K562 (cell line): Measurements from ENCODE around the gene ACTN1. TPM values are rescaled to one million over a fixed set of nuclear protein-coding genes. Genes with fewer than 3 reads are reported as not detected.
A peak's percentile ranks its signal among the peaks of the same experiment; 100 is the strongest.

Experiments
- AFF1 ChIP-seq, 2 experiments: fragments of 450-650 bp; IDR thresholded peaks; 2 replicates each; pipeline ENCODE4 v1.6.1; 2018; ENCODE audit warnings: mild to moderate bottlenecking in 2 of 2, low read depth in 1 of 2; ENCODE audit not compliant: partially characterized antibody in 2 of 2
- BHLHE40 ChIP-seq: IDR thresholded peaks from 2 replicates; pipeline ENCODE4 v1.6.1; 2011; ENCODE audit warnings: low read length, improper control_type of control experiment
- CBX1 ChIP-seq: sonication (generic); IDR thresholded peaks from 2 replicates; pipeline ENCODE4 v1.6.1; 2016; ENCODE audit warnings: antibody characterized with exemption, low read depth, mild to moderate bottlenecking
- CEBPZ ChIP-seq: fragments of 150-350 bp; IDR thresholded peaks from 2 replicates; pipeline ENCODE4 v1.6.1; 2014; ENCODE audit warnings: low read depth, mild to moderate bottlenecking, low read length, borderline replicate concordance
- KDM1A ChIP-seq, 2 experiments: fragments of 450-650 bp; IDR thresholded peaks; 2 replicates each; pipeline ENCODE4 v1.6.1; 2016; ENCODE audit warnings: mild to moderate bottlenecking in 2 of 2
- NFE2 ChIP-seq: IDR thresholded peaks from 2 replicates; pipeline ENCODE4 v1.6.1; 2014; ENCODE audit warnings: antibody characterized with exemption, low read depth
- PKNOX1 ChIP-seq: fragments of 450-650 bp; IDR thresholded peaks from 2 replicates; pipeline ENCODE4 v1.6.1; 2016
- POLR2H ChIP-seq: IDR thresholded peaks from 2 replicates; pipeline ENCODE4 v1.6.1; 2016; ENCODE audit warnings: missing genetic modification characterization, low read depth, mild to moderate bottlenecking, control low read depth, missing compliant biosample characterization, moderate library complexity
- RAD21 ChIP-seq, 2 experiments: fragments of 250-450 bp in 1 of 2; fragments of 450-650 bp in 1 of 2; sonication (Bioruptor Pico) in 1 of 2; formaldehyde crosslinking in 1 of 2; IDR thresholded peaks in 1 of 2; conservative IDR thresholded peaks in 1 of 2; 2 replicates each; pipeline versions ENCODE4 v1.4.0 to v1.8.0; 2020 to 2022; ENCODE audit warnings: mild to moderate bottlenecking in 2 of 2, moderate library complexity in 1 of 2
- RCOR1 ChIP-seq, 2 experiments: IDR thresholded peaks; 2 replicates each; pipeline ENCODE4 v1.6.1; 2012; ENCODE audit warnings: low read depth in 2 of 2, low read length in 2 of 2, borderline replicate concordance in 1 of 2, improper control_type of control experiment in 1 of 2
- SETDB1 ChIP-seq: IDR thresholded peaks from one replicate; pipeline ENCODE4 v1.6.1; 2012; ENCODE audit warnings: low read length, control low read depth, inconsistent platforms
- SMC3 ChIP-seq: conservative IDR thresholded peaks from 2 replicates; pipeline ENCODE4 v1.6.1; 2011; ENCODE audit warnings: low read depth, low read length, improper control_type of control experiment; ENCODE audit not compliant: insufficient read depth
- TEAD1 ChIP-seq, 2 experiments: fragments of 450-650 bp in 1 of 2; sonication (generic) in 1 of 2; formaldehyde crosslinking; IDR thresholded peaks; 2 replicates each; pipeline versions ENCODE4 v1.4.0 to v1.8.0; 2020 to 2022; ENCODE audit warnings: mild to moderate bottlenecking in 2 of 2, missing genetic modification reagents in 1 of 2
- TEAD4 ChIP-seq, 2 experiments: sonication (generic) in 1 of 2; formaldehyde crosslinking in 1 of 2; IDR thresholded peaks; 2 replicates each; pipeline versions ENCODE4 v1.6.1 to v1.8.0; 2012 to 2022; ENCODE audit warnings: borderline replicate concordance in 1 of 2, inconsistent platforms in 1 of 2, low read length in 1 of 2, mild to moderate bottlenecking in 1 of 2, missing genetic modification reagents in 1 of 2
- TFAM ChIP-seq: fragments of 250-450 bp; sonication (Bioruptor Pico); conservative IDR thresholded peaks from 2 replicates; pipeline ENCODE4 v1.5.0; 2021; ENCODE audit warnings: mild to moderate bottlenecking, moderate library complexity
- TRIM28 ChIP-seq: fragments of 450-650 bp; IDR thresholded peaks from 2 replicates; pipeline ENCODE4 v1.6.1; 2017
- polyA plus RNA-seq, 8 experiments: library from polyadenylated mRNA; depleted of rRNA in 4 of 8; stranded (reverse) in 5 of 8; unstranded in 3 of 8; fragments of >200 nt; fragmentation: Nextera tagmentation in 2 of 8; fragmentation: Illumina TruSeq in 1 of 8; extraction: Ambion mirVana in 2 of 8; extraction: Trizol in 1 of 8; gene quantifications; 2 replicates each; pipeline versions ENCODE4 v1.2.1 to v1.2.3, GENCODE V29; 2011 to 2014; ENCODE audit warnings: inconsistent platforms in 1 of 8, missing spikeins in 1 of 8
- total RNA-seq, 7 experiments: library from RNA; depleted of rRNA in 6 of 7; stranded (reverse); fragments of >200 nt in 6 of 7; fragmentation: Illumina TruSeq in 2 of 7; extraction: Trizol in 2 of 7; gene quantifications; 2 replicates each; pipeline versions ENCODE4 v1.2.1 to v1.2.3, GENCODE V29; 2011 to 2021; ENCODE audit warnings: low replicate concordance in 1 of 7

The ACTN1 gene
- total and polyA plus RNA-seq, 9 of the 15 experiments (the other 6 are each of a cell fraction or from before 2014, with no cell fraction given): 2.2 to 67.7 (median 34.5) TPM

- TF ChIP-seq AFF1 (IDR thresholded peaks at IDR 0.05; ENCODE audit: low read depth in 1 of 2, partially characterized antibody in 2 of 2) (no peak), TEAD1 (CRISPR knock-in tag; IDR thresholded peaks at IDR 0.05) (peak in 1 of 2 experiments; percentile 64; a peak in 1 of 4 replicates), POLR2H (tag) (no peak), TRIM28 (peak; percentile 63; the same call in 1 of the 2 replicates), NFE2 (no peak), KDM1A (IDR thresholded peaks at IDR 0.05) (no peak), CEBPZ (no peak), TEAD4 (IDR thresholded peaks at IDR 0.05; ENCODE audit: low read length) (peak; percentile 21; the same call in 1 of the 2 replicates), TEAD4 (CRISPR knock-in tag; IDR thresholded peaks at IDR 0.05; ENCODE audit: borderline replicate concordance) (no peak), RCOR1 (IDR thresholded peaks at IDR 0.05; ENCODE audit: borderline replicate concordance in 1 of 2, low read depth in 2 of 2, low read length in 2 of 2) (no peak), BHLHE40 (0 out of 2 replicates have a peak, but pooled peaks have one; percentile 17), CBX1 (0 out of 2 replicates have a peak, but pooled peaks have one; percentile 36), TFAM (CRISPR knock-in tag) (no peak), RAD21 (CRISPR knock-in tag; conservative IDR thresholded peaks at IDR 0.05 in 1 of 2, IDR thresholded peaks at IDR 0.05 in 1 of 2) (peak; percentile 51 to 71), SETDB1 (no peak), SMC3 (peak; percentile 48), PKNOX1 (peak; percentile 81; the same call in 1 of the 2 replicates)
These were observed 135.5 kb downstream of the ACTN1 start (continued) for GRCh38 chr14:68843471-68844209.
